ENCODE results near the gene AHNAK2. TPM values are rescaled to one million over a fixed set of nuclear protein-coding genes. Genes with fewer than 3 reads are reported as not detected.

The AHNAK2 gene
- 45.8 and 198 TPM in 2 replicates for total RNA-seq

GRCh38 chr14:104977681-104978653 is at the start of gene AHNAK2:
Gene AHNAK2 (minus strand): TSS chr14:104978374. CDS start chr14:104978237, 137 bp downstream.

GRCh38 chr14:105020815-105021655 is 42.9 kb upstream of the AHNAK2 start, which contains the start of gene CDCA4:
Gene CDCA4 (minus strand): TSS chr14:105021083. CDS start chr14:105011929, 9,154 bp downstream.

GRCh38 chr14:104985675-104986486 is 7.7 kb upstream of the AHNAK2 start, which contains the start of gene CLBA1:
Gene CLBA1 (plus strand): TSS chr14:104985788. CDS start chr14:104986432, 644 bp downstream.

GRCh38 chr14:104924421-104925213 is 53.6 kb downstream of the AHNAK2 start, which contains the start of gene PLD4:
Gene PLD4 (plus strand): TSS chr14:104924879. CDS start chr14:104927141, 2,262 bp downstream.

Other genes with a start within 250 kb of the AHNAK2 start
- 208 and 416 TPM in 2 replicates for gene SIVA1, start 225.2 kb downstream of the AHNAK2 start, total RNA-seq
- 110 and 118 TPM in 2 replicates for gene AKT1, start 182.6 kb downstream of the AHNAK2 start, total RNA-seq
- 2.3 and 2.7 TPM in 2 replicates for gene ZBTB42, start 177.3 kb downstream of the AHNAK2 start, total RNA-seq
- gene CEP170B, start 113.1 kb downstream of the AHNAK2 start, total RNA-seq, result 34.9 and 41.1 TPM in 2 replicates
- gene PLD4, start 53.5 kb downstream of the AHNAK2 start, total RNA-seq, result not detected in 2 replicates
- gene CLBA1, start 7.4 kb upstream of the AHNAK2 start, total RNA-seq, result 7.3 and 7.9 TPM in 2 replicates
- gene CDCA4, start 42.7 kb upstream of the AHNAK2 start, total RNA-seq, result 30.6 and 60.8 TPM in 2 replicates
- not detected in 2 replicates for gene GPR132, start 87.1 kb upstream of the AHNAK2 start, total RNA-seq
- gene JAG2, start 190.4 kb upstream of the AHNAK2 start, total RNA-seq, result 48.9 and 61.6 TPM in 2 replicates
- 10.4 and 17.0 TPM in 2 replicates for gene NUDT14, start 202.9 kb upstream of the AHNAK2 start, total RNA-seq